ENCODE data around the gene MGST2.

MGST2 gene

DNA sequence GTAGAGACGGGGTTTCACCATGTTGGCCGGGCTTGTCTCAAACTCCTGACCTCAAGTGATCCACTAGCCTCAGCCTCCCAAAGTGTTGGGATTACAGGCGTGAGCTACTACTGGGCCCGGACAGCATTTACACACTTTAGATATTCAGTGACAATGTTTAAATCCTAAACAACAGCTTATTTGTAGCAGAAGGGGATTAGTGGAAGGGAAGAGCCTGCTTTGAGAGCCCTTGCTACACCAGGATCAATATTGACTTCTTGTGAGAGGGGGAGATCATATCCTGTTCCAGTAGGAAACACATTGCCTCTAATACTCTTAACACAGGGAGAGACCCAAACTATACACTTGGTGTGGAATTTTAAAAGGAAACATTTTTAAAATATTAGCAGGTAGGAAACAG is 7.1 kb downstream of the MGST2 start:
- Histone ChIP-seq H3K27ac (no peak overlapping the region), H3K4me3 (ENCODE audit: low read depth in 1 of 2, low read length in 1 of 2) (no peak overlapping the region), H3K36me3 (no peaks in the 10 kb centered on the region), H3K27me3 (no peaks in the 10 kb centered on the region), H3K9me3 (no peaks in the 10 kb centered on the region), H3K4me1 (ENCODE audit: control insufficient read depth in 1 of 2, insufficient read depth in 1 of 2, low read depth in 1 of 2, low read length in 1 of 2) (peaks cover 13 to 18% of the 10 kb centered on the region in 2 experiments)
- TF ChIP-seq, protein P1, sequence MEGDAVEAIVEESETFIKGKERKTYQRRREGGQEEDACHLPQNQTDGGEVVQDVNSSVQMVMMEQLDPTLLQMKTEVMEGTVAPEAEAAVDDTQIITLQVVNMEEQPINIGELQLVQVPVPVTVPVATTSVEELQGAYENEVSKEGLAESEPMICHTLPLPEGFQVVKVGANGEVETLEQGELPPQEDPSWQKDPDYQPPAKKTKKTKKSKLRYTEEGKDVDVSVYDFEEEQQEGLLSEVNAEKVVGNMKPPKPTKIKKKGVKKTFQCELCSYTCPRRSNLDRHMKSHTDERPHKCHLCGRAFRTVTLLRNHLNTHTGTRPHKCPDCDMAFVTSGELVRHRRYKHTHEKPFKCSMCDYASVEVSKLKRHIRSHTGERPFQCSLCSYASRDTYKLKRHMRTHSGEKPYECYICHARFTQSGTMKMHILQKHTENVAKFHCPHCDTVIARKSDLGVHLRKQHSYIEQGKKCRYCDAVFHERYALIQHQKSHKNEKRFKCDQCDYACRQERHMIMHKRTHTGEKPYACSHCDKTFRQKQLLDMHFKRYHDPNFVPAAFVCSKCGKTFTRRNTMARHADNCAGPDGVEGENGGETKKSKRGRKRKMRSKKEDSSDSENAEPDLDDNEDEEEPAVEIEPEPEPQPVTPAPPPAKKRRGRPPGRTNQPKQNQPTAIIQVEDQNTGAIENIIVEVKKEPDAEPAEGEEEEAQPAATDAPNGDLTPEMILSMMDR (IDR thresholded peaks at IDR 0.05) = no peak

DNA sequence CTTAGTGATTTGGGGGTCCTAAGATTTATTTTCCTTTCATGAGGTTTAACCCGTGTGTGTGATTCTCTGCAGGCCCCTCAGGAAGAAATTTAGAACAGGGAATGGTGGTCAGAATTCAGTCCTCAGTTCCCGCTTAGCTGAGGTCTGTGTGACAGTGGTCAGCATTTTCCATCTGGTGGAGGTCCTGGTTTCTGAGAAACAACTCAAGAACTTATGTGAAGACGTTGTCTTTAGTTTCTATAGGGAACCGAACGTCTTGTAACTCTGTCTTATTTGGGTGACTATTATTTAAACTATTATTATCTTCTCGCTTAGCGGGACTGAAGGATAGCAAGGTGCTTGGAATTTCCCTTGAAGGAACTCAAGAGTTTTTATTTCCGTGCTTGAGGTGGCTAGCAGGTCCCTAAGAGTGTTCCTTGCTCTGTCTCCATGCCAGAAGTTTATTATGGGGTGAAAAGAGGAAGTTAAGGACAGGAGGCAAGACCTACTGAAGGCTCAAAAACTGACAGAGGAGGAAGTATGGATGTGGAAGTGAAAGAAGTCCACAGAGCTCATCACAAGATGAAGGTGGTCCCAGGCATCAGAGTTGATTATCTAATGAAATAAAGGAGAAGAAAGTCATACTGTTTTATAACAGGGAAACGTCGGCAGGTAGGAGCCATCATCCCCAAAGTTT is 9.4 kb downstream of the MGST2 start:
- TF ChIP-seq, protein P1 (IDR thresholded peaks at IDR 0.05) = no peak
- Histone ChIP-seq H3K27me3 (no peaks in the 10 kb centered on the region), H3K4me1 (ENCODE audit: control insufficient read depth in 1 of 2, insufficient read depth in 1 of 2, low read depth in 1 of 2, low read length in 1 of 2) (peaks cover 13 to 18% of the 10 kb centered on the region in 2 experiments), H3K4me3 (ENCODE audit: low read depth in 1 of 2, low read length in 1 of 2) (no peak overlapping the region), H3K36me3 (peaks cover 16% of the 10 kb centered on the region), H3K27ac (peak overlapping the region; percentile 80), H3K9me3 (no peaks in the 10 kb centered on the region)

DNA sequence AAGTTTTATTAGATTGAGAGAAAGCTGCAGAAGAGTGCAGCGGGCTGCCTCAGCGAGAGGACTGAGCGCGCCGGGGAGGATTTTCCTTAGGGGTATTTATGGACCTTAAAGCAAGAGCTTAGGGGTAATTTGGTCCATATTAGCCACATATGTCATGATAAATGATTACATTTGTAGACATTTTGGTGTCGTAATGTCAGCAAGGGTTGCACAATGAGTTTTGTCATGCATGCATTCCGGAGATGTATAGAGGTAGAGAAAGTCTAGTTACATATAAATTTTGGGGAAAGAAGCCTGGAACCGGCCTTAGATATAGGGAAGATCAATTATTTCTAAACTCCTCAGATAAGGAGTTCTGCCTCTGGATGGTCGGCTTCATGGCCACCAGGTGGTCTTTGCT is 10.0 kb downstream of the MGST2 start:
- Histone ChIP-seq H3K4me1 (ENCODE audit: control insufficient read depth in 1 of 2, insufficient read depth in 1 of 2, low read depth in 1 of 2, low read length in 1 of 2) (peaks cover 13 to 18% of the 10 kb centered on the region in 2 experiments), H3K9me3 (no peaks in the 10 kb centered on the region), H3K27ac (peak overlapping the region; percentile 80), H3K27me3 (no peaks in the 10 kb centered on the region), H3K4me3 (ENCODE audit: low read depth in 1 of 2, low read length in 1 of 2) (no peak overlapping the region), H3K36me3 (peaks cover 16% of the 10 kb centered on the region)
- TF ChIP-seq, protein P1 (IDR thresholded peaks at IDR 0.05) = no peak

DNA sequence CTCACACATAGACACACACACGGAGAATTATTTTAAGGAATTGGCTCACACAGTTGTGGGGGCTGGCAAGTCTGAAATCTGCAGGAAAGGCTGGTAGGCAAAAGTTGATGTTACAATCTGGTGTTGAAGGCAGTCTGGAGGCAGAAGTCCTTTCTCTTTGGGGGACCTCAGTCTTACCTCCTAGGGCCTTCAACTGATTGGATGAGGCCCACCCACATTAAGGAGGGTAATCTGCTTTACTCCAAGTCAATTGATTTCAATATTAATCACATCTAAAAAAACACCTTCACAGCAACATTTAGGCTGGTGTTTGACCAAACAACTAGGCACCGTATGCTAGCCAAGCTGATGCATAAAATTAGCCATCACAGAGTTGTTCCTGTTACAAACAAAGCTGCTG is 10.7 kb downstream of the MGST2 start:
- Histone ChIP-seq H3K4me1 (ENCODE audit: control insufficient read depth in 1 of 2, insufficient read depth in 1 of 2, low read depth in 1 of 2, low read length in 1 of 2) (peaks cover 13 to 18% of the 10 kb centered on the region in 2 experiments), H3K27me3 (no peaks in the 10 kb centered on the region), H3K27ac (peak overlapping the region; percentile 7), H3K36me3 (peaks cover 16% of the 10 kb centered on the region), H3K4me3 (ENCODE audit: low read depth in 1 of 2, low read length in 1 of 2) (no peak overlapping the region), H3K9me3 (no peaks in the 10 kb centered on the region)
- TF ChIP-seq, protein P1 (IDR thresholded peaks at IDR 0.05) = no peak

DNA sequence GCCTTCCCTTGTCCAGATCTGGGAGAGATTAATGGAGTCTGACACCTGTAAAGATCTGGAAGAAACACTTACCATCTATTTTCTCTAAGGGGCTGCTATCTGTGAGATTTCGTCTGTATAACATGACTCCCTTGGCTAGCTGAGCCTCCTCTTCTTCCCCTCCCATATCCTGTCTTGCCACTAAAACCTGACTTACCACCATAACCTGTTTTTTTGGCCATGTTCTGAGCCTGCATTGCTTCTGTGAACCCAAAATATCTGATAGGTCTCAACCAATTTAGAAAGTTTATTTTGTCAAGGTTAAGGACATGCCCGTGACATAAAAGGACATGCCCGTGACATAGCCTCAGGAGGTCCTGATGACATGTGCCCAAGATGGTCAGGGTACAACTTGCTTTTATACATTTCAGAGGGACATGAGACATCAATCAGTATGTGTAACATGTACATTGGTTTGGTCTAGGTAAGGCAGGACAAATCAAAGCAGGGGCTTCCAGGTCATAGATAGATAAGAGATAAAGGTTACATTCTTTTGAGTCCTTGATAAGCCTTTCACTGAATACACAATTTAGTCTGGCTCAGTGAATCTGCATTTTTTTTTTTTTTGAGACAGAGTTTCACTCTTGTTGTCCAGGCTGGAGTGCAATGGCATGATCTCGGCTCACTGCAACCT is 11.4 kb downstream of the MGST2 start:
- no peaks in the 10 kb centered on the region for H3K9me3 ChIP-seq
- no peak overlapping the region for H3K4me3 ChIP-seq (ENCODE audit: low read depth in 1 of 2, low read length in 1 of 2)
- TF ChIP-seq, protein P1 (IDR thresholded peaks at IDR 0.05) = no peak
- H3K4me1 ChIP-seq (ENCODE audit: control insufficient read depth in 1 of 2, insufficient read depth in 1 of 2, low read depth in 1 of 2, low read length in 1 of 2) = peaks cover 13 to 18% of the 10 kb centered on the region in 2 experiments
- H3K36me3 ChIP-seq = peaks cover 16% of the 10 kb centered on the region
- H3K27me3 ChIP-seq = no peaks in the 10 kb centered on the region
- no peak overlapping the region for H3K27ac ChIP-seq

Measured in neutrophil (primary cell).